HEK293 (cell line): ENCODE results near the gene ZYX.

ENCODE experiments used
- CTCF ChIA-PET: fragments of 350-600 bp; formaldehyde crosslinking; extraction: SDS; loops from one replicate; lab custom pipeline; 2021; ENCODE audit warnings: antibody characterized with exemption; lab: Yijun Ruan, JAX
- POLR2A ChIA-PET: fragments of 300-600 bp; formaldehyde crosslinking; extraction: SDS; loops from one replicate; lab custom pipeline; 2020; ENCODE audit warnings: antibody characterized with exemption, inconsistent platforms; lab: Yijun Ruan, JAX
- H3K27ac ChIP-seq: fragments of 200-500 bp; sonication (Bioruptor generic); 2 replicates; pipeline ENCODE4 v1.5.1; 2014; ENCODE audit warnings: low read depth, low read length, control low read depth, inconsistent platforms; ENCODE audit errors: extremely low read depth
- H3K36me3 ChIP-seq, 2 experiments: fragments of 200-500 bp in 1 of 2; sonication (Bioruptor generic) in 1 of 2; 1 replicate in 1 of 2; 2 replicates in 1 of 2; pipeline ENCODE4 v1.5.1; 2014 to 2017; ENCODE audit warnings: inconsistent platforms in 2 of 2, low read length in 2 of 2; ENCODE audit not compliant: control insufficient read depth in 2 of 2, insufficient read depth in 1 of 2
- H3K4me1 ChIP-seq: fragments of 200-500 bp; sonication (Bioruptor generic); 2 replicates; pipeline ENCODE4 v1.5.1; 2014; ENCODE audit warnings: mild to moderate bottlenecking, low read length, inconsistent platforms; ENCODE audit not compliant: control insufficient read depth, insufficient read depth
- H3K4me3 ChIP-seq: 2 replicates; pipeline ENCODE4 v1.5.1; 2011; ENCODE audit warnings: low read depth, mild to moderate bottlenecking, control low read depth, low read length, moderate library complexity
- H3K9me3 ChIP-seq: fragments of 200-500 bp; sonication (Bioruptor generic); 2 replicates; pipeline ENCODE4 v1.5.1; 2014; ENCODE audit warnings: low read depth, low read length, inconsistent platforms; ENCODE audit not compliant: control insufficient read depth, insufficient read depth
- BCL11A ChIP-seq: fragments of 450-650 bp; formaldehyde crosslinking; IDR thresholded peaks from 2 replicates; pipeline ENCODE4 v1.5.1; 2016; ENCODE audit warnings: low read depth, missing biosample characterization, missing genetic modification characterization
- EGR2 ChIP-seq: fragments of 450-650 bp; formaldehyde crosslinking; IDR thresholded peaks from 2 replicates; pipeline ENCODE4 v1.5.1; 2016; ENCODE audit warnings: low read depth, missing biosample characterization, missing genetic modification characterization
- FEZF1 ChIP-seq: fragments of 450-650 bp; formaldehyde crosslinking; IDR thresholded peaks from 2 replicates; pipeline ENCODE4 v1.5.1; 2016; ENCODE audit warnings: missing biosample characterization, missing genetic modification characterization
- GLI4 ChIP-seq: fragments of 450-650 bp; formaldehyde crosslinking; IDR thresholded peaks from 2 replicates; pipeline ENCODE4 v1.5.1; 2016; ENCODE audit warnings: missing biosample characterization, missing genetic modification characterization
- KLF16 ChIP-seq: fragments of 450-650 bp; formaldehyde crosslinking; IDR thresholded peaks from 2 replicates; pipeline ENCODE4 v1.5.1; 2017; ENCODE audit warnings: missing biosample characterization, missing genetic modification characterization
- MZF1 ChIP-seq: fragments of 450-650 bp; formaldehyde crosslinking; IDR thresholded peaks from 2 replicates; pipeline ENCODE4 v1.5.1; 2017; ENCODE audit warnings: missing biosample characterization, missing genetic modification characterization, borderline replicate concordance
- PRDM1 ChIP-seq: fragments of 450-650 bp; formaldehyde crosslinking; IDR thresholded peaks from 2 replicates; pipeline ENCODE4; 2016; ENCODE audit warnings: missing biosample characterization, missing genetic modification characterization
- SETDB1 ChIP-seq: IDR thresholded peaks from one replicate; pipeline ENCODE4 v1.6.1; 2017; ENCODE audit warnings: mild to moderate bottlenecking, low read length, moderate library complexity, mixed read lengths; ENCODE audit not compliant: insufficient read length
- SP7 ChIP-seq: fragments of 450-650 bp; formaldehyde crosslinking; IDR thresholded peaks from 2 replicates; pipeline ENCODE4 v1.5.1; 2016; ENCODE audit warnings: missing biosample characterization, missing genetic modification characterization
- YY2 ChIP-seq: fragments of 450-650 bp; formaldehyde crosslinking; IDR thresholded peaks from 2 replicates; pipeline ENCODE4 v1.5.1; 2016; ENCODE audit warnings: missing biosample characterization, missing genetic modification characterization
- ZBTB17 ChIP-seq: fragments of 450-650 bp; formaldehyde crosslinking; IDR thresholded peaks from 2 replicates; pipeline ENCODE4 v1.5.1; 2016; ENCODE audit warnings: missing biosample characterization, missing genetic modification characterization
- ZBTB20 ChIP-seq: fragments of 450-650 bp; formaldehyde crosslinking; IDR thresholded peaks from 2 replicates; pipeline ENCODE4 v1.5.1; 2016; ENCODE audit warnings: missing biosample characterization, missing genetic modification characterization
- ZBTB49 ChIP-seq: fragments of 450-650 bp; formaldehyde crosslinking; IDR thresholded peaks from 2 replicates; pipeline ENCODE4 v1.5.1; 2016; ENCODE audit warnings: missing biosample characterization, missing genetic modification characterization, low read depth
- ZEB2 ChIP-seq: fragments of 450-650 bp; formaldehyde crosslinking; IDR thresholded peaks from 2 replicates; pipeline ENCODE4 v1.5.1; 2016; ENCODE audit warnings: missing biosample characterization, missing genetic modification characterization
- ZIC2 ChIP-seq: fragments of 450-650 bp; formaldehyde crosslinking; IDR thresholded peaks from 2 replicates; pipeline ENCODE4 v1.5.1; 2016; ENCODE audit warnings: missing biosample characterization, missing genetic modification characterization
- ZNF2 ChIP-seq: fragments of 450-650 bp; formaldehyde crosslinking; IDR thresholded peaks from 2 replicates; pipeline ENCODE4 v1.5.1; 2016; ENCODE audit warnings: missing biosample characterization, missing genetic modification characterization
- ZNF335 ChIP-seq: fragments of 450-650 bp; formaldehyde crosslinking; conservative IDR thresholded peaks from 2 replicates; pipeline ENCODE4 v1.5.1; 2016; ENCODE audit warnings: missing biosample characterization, missing genetic modification characterization
- ZNF362 ChIP-seq: fragments of 450-650 bp; formaldehyde crosslinking; IDR thresholded peaks from 2 replicates; pipeline ENCODE4 v1.5.1; 2016; ENCODE audit warnings: missing biosample characterization, missing genetic modification characterization
- ZNF366 ChIP-seq: fragments of 450-650 bp; formaldehyde crosslinking; conservative IDR thresholded peaks from 2 replicates; pipeline ENCODE4 v1.5.1; 2016; ENCODE audit warnings: missing biosample characterization, missing genetic modification characterization
- ZNF449 ChIP-seq: fragments of 450-650 bp; formaldehyde crosslinking; IDR thresholded peaks from 2 replicates; pipeline ENCODE4 v1.5.1; 2017; ENCODE audit warnings: missing biosample characterization, mild to moderate bottlenecking, missing genetic modification characterization, moderate library complexity
- ZNF488 ChIP-seq: fragments of 450-650 bp; formaldehyde crosslinking; IDR thresholded peaks from 2 replicates; pipeline ENCODE4 v1.5.1; 2016; ENCODE audit warnings: missing biosample characterization, missing genetic modification characterization
- ZNF501 ChIP-seq: fragments of 450-650 bp; formaldehyde crosslinking; IDR thresholded peaks from 2 replicates; pipeline ENCODE4 v1.5.1; 2016; ENCODE audit warnings: missing biosample characterization, missing genetic modification characterization
- ZNF561 ChIP-seq: fragments of 450-650 bp; IDR thresholded peaks from 2 replicates; pipeline ENCODE4 v1.5.1; 2018; ENCODE audit warnings: missing biosample characterization, missing genetic modification characterization, borderline replicate concordance
- ZNF596 ChIP-seq: fragments of 450-650 bp; IDR thresholded peaks from 2 replicates; pipeline ENCODE4 v1.5.0; 2018; ENCODE audit warnings: missing biosample characterization, mild to moderate bottlenecking, missing genetic modification characterization, moderate library complexity
- ZNF654 ChIP-seq: fragments of 450-650 bp; formaldehyde crosslinking; IDR thresholded peaks from 2 replicates; pipeline ENCODE4 v1.5.1; 2016; ENCODE audit warnings: low read depth, missing biosample characterization, missing genetic modification characterization
- ZNF777 ChIP-seq: fragments of 450-650 bp; formaldehyde crosslinking; IDR thresholded peaks from 2 replicates; pipeline ENCODE4 v1.5.1; 2017; ENCODE audit warnings: missing biosample characterization, missing genetic modification characterization, borderline replicate concordance
- ZNF843 ChIP-seq: fragments of 450-650 bp; formaldehyde crosslinking; IDR thresholded peaks from 2 replicates; pipeline ENCODE4 v1.5.1; 2016; ENCODE audit warnings: missing biosample characterization, missing genetic modification characterization
- TF ChIP-seq, protein P1 (sequence below): fragments of 450-650 bp; IDR thresholded peaks from 2 replicates; pipeline ENCODE4 v1.5.1; 2018; ENCODE audit warnings: missing biosample characterization, missing genetic modification characterization

Gene ZYX

GRCh38 chr7:143341842-143342241, 39.3 kb upstream of the ZYX start (continued):
- TF ChIP-seq ZNF777 (tag by site-specific recombination) (no peak), ZNF449 (tag by site-specific recombination) (no peak), ZNF362 (tag by site-specific recombination) (no peak), ZNF501 (tag by site-specific recombination) (no peak), ZBTB49 (tag by site-specific recombination) (no peak)
- TF ChIP-seq, protein P1, sequence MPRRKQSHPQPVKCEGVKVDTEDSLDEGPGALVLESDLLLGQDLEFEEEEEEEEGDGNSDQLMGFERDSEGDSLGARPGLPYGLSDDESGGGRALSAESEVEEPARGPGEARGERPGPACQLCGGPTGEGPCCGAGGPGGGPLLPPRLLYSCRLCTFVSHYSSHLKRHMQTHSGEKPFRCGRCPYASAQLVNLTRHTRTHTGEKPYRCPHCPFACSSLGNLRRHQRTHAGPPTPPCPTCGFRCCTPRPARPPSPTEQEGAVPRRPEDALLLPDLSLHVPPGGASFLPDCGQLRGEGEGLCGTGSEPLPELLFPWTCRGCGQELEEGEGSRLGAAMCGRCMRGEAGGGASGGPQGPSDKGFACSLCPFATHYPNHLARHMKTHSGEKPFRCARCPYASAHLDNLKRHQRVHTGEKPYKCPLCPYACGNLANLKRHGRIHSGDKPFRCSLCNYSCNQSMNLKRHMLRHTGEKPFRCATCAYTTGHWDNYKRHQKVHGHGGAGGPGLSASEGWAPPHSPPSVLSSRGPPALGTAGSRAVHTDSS (tag by site-specific recombination): no peak
- TF ChIP-seq, all 188 proteins: peak for 0

DNA sequence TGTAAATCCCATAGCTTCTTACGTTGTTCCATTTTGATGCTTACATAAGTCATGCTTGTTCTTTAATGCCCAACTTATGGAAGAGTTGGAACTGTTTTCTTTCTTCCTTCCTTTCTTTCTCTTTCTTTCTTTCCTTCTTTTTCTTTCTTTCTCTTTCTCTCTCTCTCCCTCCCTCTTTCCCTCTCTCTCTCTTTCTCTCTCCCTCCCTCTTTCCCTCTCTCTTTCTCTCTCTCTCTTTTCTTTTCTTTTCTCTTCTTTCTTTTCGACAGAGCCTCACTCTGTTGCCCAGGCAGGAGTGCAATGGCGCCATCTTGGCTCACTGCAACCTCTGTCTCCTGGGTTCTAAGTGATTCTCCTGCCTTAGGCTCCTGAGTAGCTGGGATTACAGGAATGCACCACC, 37.5 kb upstream of the ZYX start:
- POLR2A ChIA-PET: no interaction called here
- H3K27ac ChIP-seq: no peak overlapping the region
- H3K36me3 ChIP-seq: no peaks in the 10 kb centered on the region
- TF ChIP-seq ZNF366 (peak; percentile 75), MZF1 (no peak), ZNF596 (peak; percentile 74; the same call in 1 of the 2 replicates), ZEB2 (no peak), PRDM1 (peak; percentile 51), FEZF1 (tag by site-specific recombination) (no peak)
- TF ChIP-seq, all 188 proteins: peak for 3
- CTCF ChIA-PET: interaction anchor here (0.7 to 1.4 kb wide), 5 partner anchors 37 to 82 kb away, joined by 3 to 5 read pairs (median 4); no protein-coding TSS in a partner anchor
- Histone ChIP-seq H3K9me3 (no peaks in the 10 kb centered on the region), H3K4me3 (no peak overlapping the region), H3K4me1 (no peaks in the 10 kb centered on the region)

- POLR2A ChIA-PET: interaction anchor here (1.2 kb wide), 1 partner anchor 35 kb away, joined by 4 read pairs; no protein-coding TSS in a partner anchor
- Histone ChIP-seq H3K4me3 (peak overlapping the region; percentile 15; the same call in 1 of the 2 replicates), H3K27ac (no peak overlapping the region)
- TF ChIP-seq ZNF777 (tag by site-specific recombination) (peak; percentile 94), ZNF335 (tag by site-specific recombination) (peak; percentile 79), ZNF2 (peak; percentile 70; the same call in 1 of the 2 replicates), ZIC2 (tag by site-specific recombination) (peak; percentile 88), ZNF488 (tag by site-specific recombination) (no peak), ZNF654 (tag by site-specific recombination) (no peak), SP7 (tag by site-specific recombination) (0 out of 2 replicates have a peak, but pooled peaks have one; percentile 33), SETDB1 (no peak), YY2 (tag by site-specific recombination) (no peak), ZBTB17 (tag by site-specific recombination) (peak; percentile 98), ZBTB20 (tag by site-specific recombination) (peak; percentile 54; the same call in 1 of the 2 replicates), BCL11A (tag by site-specific recombination) (no peak), KLF16 (0 out of 2 replicates have a peak, but pooled peaks have one; percentile 39), ZNF561 (tag by site-specific recombination) (peak; percentile 36; the same call in 1 of the 2 replicates), EGR2 (tag by site-specific recombination) (peak; percentile 63), ZNF843 (tag by site-specific recombination) (no peak), GLI4 (tag by site-specific recombination) (no peak)
Observed at GRCh38 chr7:143345428-143345900, 35.7 kb upstream of the ZYX start.

More at GRCh38 chr7:143345428-143345900, 35.7 kb upstream of the ZYX start:
- H3K4me1 ChIP-seq: no peaks in the 10 kb centered on the region
- CTCF ChIA-PET: interaction anchor here (0.6 to 1.7 kb wide), 16 partner anchors 9 to 1845 kb away, joined by 3 to 25 read pairs (median 4); no protein-coding TSS in a partner anchor
- H3K36me3 ChIP-seq: no peaks in the 10 kb centered on the region
- no peaks in the 10 kb centered on the region for H3K9me3 ChIP-seq
